SU-DHL-6 (cell line): Measurements from ENCODE around the gene OBP2A.

ENCODE experiments used
- EZH2phosphoT487 ChIP-seq: fragments of 200-600 bp; sonication (generic), shearing (Covaris generic); conservative IDR thresholded peaks from 2 replicates; pipeline ENCODE4 v1.6.1; 2018; ENCODE audit warnings: mild to moderate bottlenecking, antibody characterized with exemption, low read length, moderate library complexity, mixed read lengths
- TF ChIP-seq, protein P1 (sequence below): fragments of 200-600 bp; sonication (generic); IDR thresholded peaks from one replicate; pipeline ENCODE4 v1.5.1; 2017; ENCODE audit warnings: antibody characterized with exemption, mild to moderate bottlenecking, low read length, moderate library complexity; ENCODE audit not compliant: insufficient read depth, poor library complexity, severe bottlenecking

DNA sequence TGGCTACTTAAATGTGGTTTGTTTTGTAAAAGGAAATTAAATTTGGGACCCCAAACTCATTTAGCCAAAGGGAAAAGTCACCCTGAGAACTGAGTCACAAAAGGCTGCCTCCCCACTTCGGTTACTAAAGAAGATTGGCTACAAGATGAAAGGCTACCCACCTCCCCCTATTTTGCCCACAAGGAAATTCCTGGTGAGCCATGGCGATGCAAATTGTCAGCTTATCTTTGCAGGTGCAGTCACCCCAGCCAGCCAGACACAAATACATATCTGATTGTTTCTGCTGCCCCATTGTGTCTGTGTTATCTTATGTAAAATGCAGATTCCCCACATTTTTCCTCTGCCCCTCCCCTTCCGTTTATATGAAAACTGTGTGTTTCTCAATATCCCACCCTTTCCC, 24.5 kb downstream of the OBP2A start:
- TF ChIP-seq, protein P1, sequence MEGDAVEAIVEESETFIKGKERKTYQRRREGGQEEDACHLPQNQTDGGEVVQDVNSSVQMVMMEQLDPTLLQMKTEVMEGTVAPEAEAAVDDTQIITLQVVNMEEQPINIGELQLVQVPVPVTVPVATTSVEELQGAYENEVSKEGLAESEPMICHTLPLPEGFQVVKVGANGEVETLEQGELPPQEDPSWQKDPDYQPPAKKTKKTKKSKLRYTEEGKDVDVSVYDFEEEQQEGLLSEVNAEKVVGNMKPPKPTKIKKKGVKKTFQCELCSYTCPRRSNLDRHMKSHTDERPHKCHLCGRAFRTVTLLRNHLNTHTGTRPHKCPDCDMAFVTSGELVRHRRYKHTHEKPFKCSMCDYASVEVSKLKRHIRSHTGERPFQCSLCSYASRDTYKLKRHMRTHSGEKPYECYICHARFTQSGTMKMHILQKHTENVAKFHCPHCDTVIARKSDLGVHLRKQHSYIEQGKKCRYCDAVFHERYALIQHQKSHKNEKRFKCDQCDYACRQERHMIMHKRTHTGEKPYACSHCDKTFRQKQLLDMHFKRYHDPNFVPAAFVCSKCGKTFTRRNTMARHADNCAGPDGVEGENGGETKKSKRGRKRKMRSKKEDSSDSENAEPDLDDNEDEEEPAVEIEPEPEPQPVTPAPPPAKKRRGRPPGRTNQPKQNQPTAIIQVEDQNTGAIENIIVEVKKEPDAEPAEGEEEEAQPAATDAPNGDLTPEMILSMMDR = no peak
- TF ChIP-seq EZH2phosphoT487 = no peak
